HG02763 (cell line): ENCODE results near the gene TNFRSF1A.

ENCODE experiments used
- ATAC-seq: cut with Tn5 transposase; IDR thresholded peaks from one replicate; pipeline ENCODE4 v1.9.1; 2021; ENCODE audit warnings: mild to moderate bottlenecking, moderate library complexity; ENCODE audit not compliant: unreplicated experiment

Gene TNFRSF1A

DNA sequence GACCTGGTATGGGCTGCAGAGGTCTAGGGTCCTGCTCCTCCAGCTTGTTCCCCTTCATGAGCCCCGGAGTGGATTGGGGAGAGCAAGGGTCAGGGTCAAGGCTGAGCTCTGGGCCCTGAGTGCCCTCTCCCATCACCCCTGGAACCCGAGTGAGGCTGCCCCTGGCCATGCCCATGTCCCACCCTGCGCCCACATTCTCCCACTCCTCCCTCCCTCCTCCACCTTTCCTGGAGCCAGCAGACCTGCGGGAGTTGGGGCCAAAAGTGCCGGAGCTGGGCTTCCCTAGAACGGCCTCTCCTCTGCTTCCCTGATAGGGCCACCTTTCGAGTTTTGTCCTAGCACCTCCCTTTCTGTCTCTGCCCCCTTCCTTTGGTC is 32.9 kb upstream of the TNFRSF1A start:
- no peak for ATAC-seq

DNA sequence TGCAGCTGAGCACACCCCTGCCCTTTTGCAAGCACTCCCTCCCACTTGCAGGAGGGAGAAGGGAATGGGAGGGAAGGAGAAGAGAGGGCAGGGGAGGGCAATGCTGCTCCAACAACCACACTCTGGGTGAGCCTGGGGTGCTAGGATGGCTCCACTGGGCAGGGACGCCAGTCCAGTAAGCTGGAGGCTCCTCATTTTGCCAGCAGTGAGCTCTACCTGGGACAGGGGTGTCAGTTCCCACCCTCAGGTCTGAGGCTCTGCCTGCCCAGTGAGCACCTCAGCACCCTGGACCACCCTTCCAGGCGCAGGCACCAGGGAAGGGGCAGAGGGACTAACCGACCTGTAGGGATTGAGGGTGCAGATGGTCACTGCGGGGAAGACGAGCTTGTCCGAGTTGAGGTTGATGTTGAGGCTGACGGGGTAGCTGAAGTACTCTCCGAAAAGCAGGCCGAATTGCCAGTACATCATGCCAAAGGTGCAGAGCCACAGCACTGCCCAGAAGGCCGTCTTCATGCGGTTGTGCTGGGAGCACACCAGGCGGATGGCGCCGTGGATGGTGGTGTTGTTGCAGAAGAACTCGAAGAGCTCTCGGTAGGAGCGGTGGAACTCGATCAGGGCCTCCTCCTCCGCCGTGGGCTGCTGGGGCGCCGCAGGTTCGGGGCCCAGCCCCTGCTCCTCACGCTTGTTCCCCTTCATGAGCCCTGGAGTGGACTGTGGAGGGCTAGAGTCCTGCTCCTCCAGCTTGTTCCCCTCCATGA is 32.3 kb upstream of the TNFRSF1A start:
- ATAC-seq: no peak

DNA sequence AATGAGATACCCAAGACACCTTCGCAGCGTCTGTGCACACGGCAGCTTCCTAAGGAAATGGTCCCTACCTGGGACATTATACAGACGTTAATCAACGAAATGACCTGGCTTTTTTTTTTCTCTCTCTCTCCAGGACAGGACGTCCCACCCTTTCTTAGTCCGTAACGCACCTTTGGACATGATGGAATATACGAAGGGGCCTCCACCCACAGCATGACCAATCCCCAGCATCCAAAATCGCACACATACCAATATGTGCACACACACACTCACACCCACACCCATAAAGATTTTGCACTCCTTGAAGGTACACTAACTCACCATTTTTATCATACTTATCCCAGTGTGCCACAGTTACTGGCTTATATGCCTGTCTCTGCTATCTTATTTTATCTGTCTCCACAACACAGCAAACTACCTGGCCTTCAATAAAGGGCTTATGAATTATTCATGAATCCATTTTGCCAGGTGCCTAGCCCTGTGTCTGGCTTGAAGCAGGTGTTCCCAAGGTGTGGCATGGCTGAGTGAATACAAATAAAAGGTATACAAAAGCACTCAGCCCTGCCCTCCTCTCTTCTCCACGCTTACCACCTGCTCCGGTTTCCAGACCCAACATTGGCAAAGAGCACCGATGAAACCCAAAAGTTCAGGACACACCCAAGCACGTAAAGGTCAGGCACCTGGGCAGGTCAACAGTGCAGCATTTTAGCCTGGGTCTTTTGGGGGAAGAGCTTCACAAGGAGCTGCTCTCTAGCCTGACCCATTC is 31.3 kb upstream of the TNFRSF1A start:
- ATAC-seq: no peak

DNA sequence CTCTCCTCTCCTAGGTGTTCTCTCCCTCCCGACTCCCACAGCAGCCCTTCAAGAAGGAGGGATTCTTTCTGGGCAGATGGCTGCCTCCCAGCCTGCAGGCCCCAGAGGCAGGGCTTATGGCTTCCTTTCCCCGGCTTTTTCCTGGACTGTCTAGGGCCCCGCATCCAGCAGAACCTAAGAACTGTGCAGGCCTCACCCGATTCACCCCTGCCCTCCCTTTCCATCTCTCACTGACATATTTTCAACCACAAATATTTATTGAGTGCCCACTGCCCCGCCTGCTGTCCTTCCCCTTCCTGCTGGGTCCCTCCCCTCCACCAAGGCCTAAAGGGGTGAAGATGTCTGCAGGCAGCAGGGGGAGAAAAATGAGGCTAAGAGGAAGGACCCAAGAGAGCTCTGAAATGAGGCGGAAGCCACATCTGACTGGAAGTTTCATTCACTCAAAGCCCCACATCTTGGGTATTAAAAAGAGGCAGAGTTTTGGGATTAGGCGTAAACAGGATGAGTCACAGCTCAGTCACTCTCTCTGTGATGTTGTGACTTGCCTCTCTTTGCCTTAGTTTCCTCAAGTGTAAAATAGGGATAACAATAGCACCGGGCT is 30.6 kb upstream of the TNFRSF1A start:
- ATAC-seq: no peak

DNA sequence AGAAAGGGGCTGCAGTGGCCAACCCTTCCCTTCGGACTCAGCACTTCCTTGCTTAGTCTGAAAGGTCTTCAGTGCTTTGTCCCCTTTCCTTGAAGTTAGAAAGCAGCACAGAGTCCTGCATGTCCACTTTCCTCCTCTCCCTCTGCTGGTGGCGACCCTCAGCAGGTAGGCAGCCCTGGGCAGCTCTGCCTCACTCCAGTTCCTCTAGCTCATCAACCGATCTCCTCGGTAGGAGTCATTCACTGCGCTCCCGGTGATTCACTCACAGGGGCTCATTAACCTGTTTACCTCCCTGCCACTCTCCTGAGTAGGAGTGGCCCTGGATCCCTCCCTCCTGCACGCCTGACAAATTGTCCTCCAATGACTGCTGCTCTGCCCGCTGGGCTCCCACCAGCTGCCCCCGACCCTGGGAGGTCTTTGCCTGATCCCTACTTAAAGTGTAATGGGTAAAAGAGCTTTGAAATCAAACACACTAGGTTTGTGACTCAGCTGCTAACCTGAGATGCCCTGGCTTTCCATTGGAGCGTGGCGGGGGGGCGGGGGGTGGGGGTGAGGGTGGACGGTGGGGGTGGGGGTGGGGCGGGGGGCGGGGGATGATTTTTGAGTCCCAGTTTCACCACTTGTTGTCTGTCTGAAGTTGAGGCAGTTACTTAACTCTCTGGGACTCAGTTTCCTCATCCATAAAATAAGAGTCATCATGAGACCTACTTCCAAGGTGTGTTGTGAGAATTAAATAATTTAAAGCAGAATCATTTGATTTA is 29.3 kb upstream of the TNFRSF1A start:
- ATAC-seq: no peak

DNA sequence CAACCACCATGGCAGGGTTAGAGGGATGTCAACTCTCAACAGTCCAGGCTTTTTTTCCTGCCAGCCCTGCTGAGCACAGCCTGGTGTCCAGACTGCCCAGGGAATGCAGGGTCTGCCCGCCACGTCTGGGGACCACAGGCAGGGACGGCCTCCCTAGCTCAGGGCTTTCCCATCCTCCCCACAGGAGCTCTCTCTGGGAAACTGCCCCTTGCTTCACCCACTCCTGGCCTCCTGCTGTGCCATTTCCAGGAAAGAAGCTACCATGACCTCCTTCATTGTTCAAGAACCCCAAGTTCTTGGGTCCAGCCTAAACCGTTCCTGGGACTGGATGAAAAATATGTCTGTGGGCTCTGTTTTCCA is 28.7 kb upstream of the TNFRSF1A start:
- no peak for ATAC-seq

DNA sequence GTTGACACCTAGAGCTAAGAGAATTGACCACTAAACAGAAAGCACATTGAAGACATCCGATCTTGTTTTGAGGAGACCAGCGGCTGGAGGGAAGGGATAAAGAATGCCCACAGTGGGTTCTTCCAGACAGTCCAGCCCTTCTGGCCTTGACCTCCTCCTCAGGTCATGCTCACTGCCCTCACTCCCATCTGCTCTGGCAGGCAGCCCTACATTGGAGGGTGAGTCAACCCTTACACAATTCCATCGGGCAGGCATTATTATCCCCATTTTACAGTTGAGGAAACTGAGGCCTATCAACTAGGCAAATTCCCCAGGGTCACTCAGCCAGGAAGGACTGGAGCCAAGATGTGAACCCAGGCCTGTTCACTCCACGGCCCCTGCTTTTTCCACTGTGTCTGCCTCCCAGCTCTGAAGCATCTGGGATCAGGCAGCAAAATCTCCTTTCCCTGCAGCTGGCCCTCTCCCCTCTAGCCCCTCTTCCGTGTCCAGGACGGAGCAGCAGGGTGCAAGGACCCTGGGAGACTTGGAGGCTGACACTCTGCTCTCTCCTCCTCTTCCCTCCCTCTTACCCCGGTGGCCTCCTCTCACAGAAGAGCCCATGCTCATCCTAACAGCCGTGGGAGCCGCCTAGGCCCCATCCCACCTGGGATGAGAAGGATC is 28.2 kb upstream of the TNFRSF1A start:
- no peak for ATAC-seq

DNA sequence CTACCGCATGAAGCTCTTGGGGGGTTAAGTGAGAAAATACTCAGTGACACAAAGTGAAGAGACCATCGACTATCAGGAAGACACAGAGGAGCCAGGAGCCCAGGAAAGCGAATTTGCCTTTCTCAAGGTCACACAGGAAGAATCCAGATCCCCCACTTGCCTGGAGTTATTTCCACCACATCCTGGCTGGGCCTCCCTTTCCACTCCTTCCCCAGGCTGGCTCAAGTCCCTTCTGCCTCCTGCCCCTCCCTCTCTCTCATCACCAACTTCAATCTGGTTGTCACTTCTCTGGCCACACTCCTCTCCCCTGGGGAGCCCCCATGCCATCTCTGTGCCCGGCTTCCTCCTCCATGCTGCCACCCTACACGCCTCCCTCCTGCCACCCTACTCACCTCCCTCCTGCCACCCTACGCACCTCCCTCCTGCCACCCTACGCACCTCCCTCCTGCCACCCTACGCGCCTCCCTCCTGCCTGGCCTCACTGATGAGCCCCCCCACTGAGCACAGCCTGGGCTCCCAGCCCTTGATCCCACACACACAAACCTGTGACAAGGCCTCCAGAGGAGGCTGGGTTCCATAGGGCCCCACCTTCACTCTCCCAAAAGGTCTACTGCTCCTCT is 27.1 kb upstream of the TNFRSF1A start:
- no peak for ATAC-seq

DNA sequence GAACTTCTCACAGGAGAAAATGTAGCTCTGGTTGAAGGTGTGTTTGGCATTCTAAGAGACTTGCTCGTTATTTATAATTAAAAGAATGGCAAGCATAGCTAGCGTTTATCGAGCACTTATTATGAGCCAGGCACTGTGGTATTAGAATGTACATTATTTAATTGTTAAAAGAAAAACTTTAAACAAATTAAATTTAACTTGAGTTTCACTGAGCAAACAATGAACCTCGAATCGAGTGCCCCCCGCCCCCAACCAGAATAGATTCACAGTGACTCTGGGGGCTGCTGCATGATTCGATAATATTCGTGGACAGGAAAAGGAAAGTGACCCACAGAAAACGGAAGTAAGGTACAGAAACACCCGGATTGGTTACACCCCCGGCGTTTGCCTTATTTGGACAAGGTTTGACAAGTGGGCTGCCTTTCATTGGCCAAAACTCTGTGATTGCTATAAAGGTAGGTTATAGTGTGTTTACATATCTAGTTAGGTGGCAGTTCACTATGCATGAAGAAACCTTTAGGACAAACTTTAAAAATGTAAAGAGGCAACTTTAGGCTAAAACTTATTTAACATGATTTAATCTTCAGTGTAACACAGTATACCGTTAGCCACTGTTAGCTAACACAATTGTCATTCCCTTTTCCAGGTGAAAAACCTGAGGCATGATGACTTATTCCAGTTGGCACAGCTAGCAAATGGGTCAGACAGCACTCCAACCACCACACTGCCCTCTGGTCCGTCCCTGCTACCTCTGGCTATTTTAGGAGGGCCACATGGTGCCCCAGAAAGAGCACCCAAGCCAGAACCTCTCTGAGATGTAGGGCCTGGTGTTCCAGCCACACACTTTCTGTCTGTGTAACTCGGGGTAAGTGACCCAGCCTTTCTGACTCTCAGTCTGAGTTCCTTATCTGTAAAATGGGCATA is 26.4 kb upstream of the TNFRSF1A start:
- ATAC-seq: no peak

DNA sequence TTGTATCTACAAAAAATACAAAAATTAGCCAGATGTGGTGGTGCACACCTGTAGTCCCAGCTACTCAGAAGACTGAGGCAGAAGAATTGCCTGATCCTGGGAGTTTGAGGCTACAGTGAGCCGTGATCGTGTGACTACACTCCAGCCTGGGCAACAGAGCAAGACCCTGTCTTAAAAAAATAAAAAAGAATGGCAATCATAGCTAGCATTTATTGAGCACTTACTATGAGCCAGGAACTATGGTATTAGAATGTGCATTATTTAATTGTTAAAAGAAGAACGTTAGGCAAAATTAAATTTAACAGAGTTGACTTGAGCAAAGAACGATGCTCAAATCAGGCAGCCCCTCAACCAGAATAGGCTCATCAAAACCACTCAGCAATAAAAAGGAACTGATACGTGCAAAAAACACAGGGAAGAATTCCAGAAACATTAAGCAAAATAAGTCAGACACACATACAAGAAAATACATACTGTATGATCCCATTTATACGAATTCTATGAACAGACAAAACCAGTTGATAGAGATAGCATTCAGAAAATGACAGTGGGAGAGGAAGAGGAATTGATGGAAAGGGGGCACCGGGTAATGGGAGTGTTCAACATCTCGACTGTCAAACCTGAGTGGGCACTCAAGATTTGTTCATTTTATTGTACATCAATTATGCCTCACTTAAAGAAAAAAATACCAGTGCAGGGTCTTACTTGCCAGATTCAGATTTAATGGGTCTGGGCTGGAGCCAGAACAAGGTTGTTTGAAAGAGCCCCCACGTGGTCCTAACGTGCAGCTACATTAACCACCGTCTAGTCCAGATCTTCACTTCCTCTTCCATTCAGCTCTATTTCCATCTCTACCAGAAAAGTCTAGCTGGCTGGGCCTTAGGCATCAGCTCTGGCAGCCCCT is 25.4 kb upstream of the TNFRSF1A start:
- ATAC-seq: no peak

DNA sequence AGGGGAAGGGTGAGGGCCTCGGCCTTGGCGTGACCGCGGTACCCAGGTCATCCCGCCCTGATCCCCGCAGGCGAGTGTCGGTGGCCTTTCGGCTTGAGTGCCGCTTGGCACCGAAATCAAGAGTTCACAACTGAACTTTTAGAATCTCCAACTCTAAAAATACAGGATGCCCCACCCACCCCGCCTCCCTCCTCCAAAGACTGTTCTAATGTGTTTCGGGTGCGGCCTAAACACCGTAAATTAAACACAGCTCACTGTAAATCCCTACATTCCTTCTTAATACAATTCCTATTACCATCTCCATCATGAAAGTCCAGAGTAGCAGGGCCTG is 22.1 kb upstream of the TNFRSF1A start:
- no peak for ATAC-seq

DNA sequence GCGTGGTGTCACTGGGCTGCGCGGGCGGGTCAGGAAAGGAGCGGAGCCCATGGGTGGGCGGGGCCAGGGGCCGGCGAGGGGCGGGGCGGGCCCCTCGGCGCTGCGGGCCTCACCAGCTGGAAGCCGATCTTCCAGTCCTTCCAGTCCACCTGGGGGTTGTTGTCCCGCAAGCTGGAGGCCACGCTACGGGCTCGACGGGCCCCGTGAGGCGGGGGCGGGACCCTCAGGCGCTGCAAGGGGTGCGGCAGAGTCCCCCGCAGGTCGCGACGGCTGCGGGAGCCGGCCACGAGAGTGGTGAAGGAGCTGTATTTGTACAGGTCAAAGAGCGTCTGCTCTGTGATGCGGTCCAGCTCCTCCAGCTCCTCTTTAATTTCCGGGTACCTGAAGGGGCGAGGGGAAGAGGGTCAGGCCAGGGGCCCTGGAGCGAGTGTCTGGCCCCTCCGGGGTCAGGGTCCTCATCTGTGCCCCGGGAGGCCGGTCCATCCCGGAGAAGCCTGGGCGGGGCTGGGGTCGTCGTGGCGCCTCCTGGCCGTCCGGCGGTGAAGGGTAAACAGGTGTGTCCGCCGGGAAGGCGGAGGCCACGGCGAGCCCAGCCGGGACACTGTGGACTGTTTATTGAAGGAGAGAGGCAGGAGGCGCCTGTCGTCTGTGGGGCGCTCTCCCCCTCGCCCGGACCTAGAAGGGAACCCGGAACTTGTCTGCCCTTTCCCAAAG is 21.6 kb upstream of the TNFRSF1A start:
- no peak for ATAC-seq

DNA sequence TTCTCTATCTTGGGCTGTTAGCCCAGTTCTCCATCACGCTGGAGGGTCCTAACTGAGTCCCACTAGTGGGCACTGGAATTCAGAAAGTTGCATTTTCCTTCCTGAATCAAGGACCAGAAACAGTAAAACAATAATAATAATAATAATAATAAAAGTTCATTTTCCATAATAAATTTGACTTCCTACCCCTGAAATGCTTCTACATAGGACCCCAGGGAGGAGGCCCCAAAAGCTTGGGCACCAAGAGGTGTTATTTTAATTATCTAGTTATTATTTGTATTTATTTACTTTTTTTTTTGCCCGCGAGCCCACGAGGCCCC is 21.1 kb upstream of the TNFRSF1A start:
- no peak for ATAC-seq

DNA sequence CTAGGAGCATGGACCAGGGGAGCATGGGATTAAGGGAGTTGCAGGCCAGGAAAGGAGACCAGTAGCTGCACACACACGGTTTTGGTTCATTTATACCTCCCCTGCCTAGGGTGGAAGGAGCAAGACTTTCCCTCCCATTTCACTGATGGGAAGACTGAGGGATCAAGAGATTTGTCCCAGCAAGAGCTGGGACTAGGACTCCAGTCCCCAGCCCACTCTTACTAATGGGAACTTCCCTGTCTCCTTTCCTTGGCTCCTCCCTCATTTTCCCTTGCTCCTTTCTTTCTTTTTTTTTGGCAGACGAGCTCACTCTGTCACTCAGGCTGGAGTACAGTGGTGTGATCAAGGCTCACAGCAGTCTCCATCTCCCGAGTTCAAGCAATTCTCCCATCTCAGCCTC is 20.5 kb upstream of the TNFRSF1A start:
- ATAC-seq: no peak

DNA sequence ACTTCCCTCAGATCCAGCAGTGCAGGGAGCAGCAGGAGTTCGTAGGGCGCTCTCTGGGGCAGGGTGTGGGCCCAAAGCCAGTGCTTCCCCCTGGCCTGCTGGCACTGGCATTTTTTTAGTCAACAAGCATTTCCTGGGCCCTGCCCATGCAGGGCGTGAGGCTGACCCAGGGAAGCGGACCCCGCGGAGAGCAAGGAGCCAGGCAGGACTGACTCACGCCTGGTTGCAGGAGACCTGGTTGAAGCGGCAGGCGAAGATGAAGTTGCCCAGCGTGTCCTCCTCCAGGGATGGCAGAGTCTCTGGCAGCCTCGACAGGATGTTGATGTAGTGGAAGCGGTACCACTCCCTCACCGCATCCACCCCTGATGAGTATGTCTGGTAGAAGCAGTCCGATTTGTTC is 20.0 kb upstream of the TNFRSF1A start:
- no peak for ATAC-seq

DNA sequence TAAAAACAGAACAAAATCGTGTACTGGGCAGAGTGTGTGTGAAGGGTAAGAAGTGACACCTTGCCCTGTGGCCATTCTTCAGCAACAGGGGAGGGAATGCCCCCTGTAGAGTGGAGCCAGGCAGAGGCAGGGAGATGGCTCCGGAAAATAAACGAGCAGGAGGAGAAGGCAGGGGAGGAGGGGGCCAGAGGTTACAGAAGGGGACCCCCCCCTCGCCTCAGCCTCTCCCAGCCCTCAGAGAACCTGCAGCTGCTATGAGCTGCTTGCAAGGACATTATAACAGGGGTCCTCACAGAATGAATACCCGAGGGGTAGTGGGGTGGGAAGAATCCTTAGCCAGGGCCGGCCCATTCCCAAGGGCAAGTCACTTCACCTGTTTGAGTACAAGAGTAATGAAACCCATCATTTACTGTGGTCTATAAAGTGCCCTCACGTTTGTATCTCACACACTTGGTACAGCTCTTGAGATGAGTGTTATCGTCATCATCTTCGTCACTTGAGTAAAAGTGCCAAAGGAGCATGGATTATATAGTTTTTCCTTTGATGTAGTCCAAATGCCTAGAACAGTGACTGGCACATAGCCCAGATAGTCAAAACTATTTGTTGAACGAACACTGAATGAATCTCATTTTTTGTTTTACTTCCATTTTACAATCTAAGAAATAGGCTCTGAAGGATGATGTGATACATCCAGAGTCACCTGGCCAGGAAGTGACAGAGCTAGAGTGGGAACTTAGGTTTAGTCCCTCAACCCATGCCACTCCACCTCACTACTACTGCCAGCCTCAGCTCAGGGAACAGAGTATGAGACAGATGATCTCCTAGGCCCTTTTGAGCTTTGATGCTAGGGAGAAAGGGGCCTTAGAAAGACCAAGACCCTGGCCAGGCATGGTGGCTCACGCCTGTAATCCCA is 19.0 kb upstream of the TNFRSF1A start:
- ATAC-seq: no peak

DNA sequence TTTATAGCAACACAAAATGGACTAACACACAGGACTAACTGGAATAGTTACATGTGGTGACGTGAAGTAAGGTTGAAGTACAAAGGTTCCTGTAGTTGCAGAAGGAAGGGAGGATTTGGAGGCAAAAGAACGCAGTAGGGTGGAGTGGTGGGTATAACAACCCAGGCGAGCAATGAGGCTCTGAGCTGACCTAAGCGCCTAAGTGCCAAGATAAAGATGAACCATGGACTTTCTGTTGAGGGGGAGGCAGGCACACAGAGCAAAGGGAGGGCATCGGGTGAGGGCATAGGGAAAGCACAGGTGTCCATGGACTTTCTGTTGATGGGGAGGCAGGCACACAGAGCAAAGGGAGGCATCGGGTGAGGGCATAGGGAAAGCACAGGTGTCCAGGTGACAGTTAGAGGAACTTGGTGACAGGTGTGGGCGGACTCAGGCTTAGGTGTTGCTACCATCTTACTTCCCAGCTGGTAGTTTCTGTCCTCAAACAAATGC is 18.2 kb upstream of the TNFRSF1A start:
- no peak for ATAC-seq
